ENCODE results near the gene EEF2KMT.
"Not testable (repeated sequence)": the region's sequence is repeated elsewhere in the genome, so short reads cannot be mapped to it uniquely, and the experiment has no call there.

The EEF2KMT gene

GRCh38 chr16:5097470-5098220, at the start of gene EEF2KMT:
EEF2KMT (minus strand) TSS chr16:5097795; CDS start chr16:5097739, 56 bp downstream.
- DNase-seq (ENCODE audit: low spot score): peak; percentile 99

DNA sequence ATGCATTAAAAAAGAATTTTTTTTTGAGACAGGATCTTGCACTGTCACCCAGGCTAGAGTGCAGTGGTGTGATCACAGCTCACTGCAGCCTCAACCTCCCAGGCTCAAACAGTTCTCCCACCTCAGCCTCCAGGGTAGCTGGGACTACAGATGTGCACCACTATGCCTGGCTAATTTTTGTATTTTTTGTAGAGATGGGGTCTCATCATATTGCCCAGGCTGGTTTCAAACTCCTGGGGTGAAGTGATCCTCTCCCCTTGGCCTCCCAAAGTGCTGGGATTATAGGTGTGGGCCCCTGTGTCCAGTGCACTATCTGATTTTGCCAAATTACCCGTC, 47.0 kb upstream of the EEF2KMT start:
- not testable (repeated sequence) for DNase-seq (ENCODE audit: low spot score)

DNA sequence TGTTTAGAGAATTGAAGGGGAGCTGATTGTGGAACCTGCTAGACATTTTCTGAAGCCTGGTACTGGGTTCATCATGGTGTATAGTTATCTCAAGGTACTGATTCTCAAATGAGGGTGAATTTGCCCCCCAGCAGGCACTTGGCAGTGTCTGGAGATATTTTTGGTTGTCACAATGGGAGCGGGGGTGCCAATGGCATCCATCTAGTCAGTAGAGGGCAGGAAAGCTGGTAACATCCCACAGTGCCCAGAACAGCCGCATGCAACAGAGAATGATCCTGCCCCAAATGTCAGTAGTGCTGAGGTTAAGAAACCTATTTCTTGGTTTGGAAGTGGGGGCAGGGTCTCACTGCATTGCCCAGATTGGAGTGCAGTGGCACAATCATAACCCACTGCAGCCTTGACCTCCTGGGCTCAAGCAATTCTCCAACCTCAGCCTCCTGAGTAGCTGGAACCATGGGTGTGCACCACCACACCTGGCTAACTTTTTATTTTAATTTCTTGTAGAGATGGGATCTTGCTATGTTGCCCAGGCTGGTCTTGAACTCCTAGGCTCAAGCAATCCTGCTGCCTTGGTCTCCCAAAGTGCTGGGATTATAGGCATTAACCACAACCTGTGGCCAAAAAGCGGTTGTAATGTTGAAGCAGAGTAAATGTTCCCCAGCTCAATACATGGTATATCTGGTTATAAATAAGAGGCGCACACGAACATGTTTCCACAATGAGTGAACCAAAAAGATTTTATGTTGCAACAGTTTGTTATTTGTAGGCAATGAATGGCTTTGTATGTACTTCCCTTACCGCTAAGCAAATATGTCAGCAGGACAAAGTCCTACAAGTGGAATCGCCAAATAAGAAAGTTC, 46.4 kb upstream of the EEF2KMT start:
- no peak for DNase-seq (ENCODE audit: low spot score)

GRCh38 chr16:5140151-5140550, 42.6 kb upstream of the EEF2KMT start:
- not testable (repeated sequence) for DNase-seq (ENCODE audit: low spot score)

DNA sequence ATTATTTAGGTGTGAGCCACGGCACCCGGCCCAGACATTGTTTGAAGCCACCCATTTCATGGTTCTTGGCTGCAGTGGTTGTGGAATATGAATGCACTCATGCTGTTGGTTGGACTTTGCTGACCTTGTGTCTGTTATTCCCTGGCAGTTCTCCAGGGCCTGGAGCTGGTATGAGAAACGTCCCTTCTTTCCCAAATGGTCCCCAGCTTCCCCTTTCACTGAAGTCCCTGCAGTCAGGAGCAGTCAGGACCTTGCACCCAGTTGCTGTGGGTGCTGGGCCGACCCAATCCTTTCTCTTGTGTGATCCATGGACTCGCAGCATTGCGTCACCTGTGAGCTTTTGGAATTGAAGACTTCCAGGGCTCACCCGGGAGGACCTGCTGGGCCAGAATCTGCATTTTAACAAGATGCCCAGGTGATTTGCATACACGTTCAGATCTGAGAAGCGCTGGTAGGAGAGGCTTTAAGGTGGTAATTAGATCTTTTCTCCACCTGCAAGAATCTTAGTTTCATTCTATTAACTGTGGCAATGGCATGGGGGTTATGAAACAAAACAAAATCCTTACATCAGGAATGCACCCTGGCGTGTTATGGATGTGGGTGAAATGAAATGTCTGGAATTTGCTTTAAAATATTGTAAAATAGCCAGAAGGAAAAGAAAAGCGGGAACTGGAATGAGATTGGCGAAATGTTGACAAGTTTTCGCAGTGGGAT, 37.3 kb upstream of the EEF2KMT start:
- DNase-seq (ENCODE audit: low spot score): not testable (repeated sequence)

- DNase-seq (ENCODE audit: low spot score): not testable (repeated sequence)
Measured at GRCh38 chr16:5132915-5133600, 35.5 kb upstream of the EEF2KMT start.

GRCh38 chr16:5131467-5132004, 33.9 kb upstream of the EEF2KMT start:
- DNase-seq (ENCODE audit: low spot score): not testable (repeated sequence)

DNA sequence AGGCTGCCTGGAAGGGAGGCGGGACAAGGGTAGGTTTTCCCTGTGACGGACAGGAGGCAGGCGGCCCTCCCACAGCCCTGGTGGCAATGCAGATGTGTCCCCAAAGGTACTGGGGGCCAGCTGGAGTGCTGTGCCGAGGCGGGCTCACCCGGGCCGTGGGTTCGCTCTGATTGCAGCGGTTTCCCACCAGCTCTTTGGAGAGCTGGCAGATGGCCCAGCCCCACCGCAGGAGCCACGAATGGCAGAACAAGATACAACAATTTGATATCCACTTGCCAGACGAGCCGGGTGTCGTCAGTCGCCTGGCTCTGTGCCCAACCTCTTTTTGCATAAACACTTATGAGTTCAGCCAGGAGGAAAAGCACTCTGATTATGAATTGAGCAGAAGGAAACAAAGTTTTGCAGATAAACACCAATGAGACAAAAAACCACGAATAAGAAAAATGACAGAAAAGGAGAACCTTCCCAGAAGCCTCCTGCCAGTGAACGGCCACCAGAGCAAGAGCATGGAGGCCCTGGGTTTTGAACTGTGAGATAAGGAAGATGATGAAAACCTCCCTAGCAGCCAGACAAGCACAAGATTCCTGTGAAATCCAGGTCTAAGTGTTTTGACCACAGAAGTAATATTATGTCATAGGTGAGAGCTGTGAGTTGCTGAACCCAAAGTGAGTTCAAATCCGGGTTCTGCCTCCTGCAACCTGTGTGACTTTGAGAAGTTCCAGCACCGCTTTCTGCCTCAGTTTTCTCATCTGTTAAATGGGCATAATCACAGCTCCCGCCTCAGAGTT, 19.9 kb upstream of the EEF2KMT start:
- DNase-seq (ENCODE audit: low spot score): not testable (repeated sequence)

- DNase-seq (ENCODE audit: low spot score): not testable (repeated sequence)
Measured at GRCh38 chr16:5116780-5117295, 19.2 kb upstream of the EEF2KMT start.

DNA sequence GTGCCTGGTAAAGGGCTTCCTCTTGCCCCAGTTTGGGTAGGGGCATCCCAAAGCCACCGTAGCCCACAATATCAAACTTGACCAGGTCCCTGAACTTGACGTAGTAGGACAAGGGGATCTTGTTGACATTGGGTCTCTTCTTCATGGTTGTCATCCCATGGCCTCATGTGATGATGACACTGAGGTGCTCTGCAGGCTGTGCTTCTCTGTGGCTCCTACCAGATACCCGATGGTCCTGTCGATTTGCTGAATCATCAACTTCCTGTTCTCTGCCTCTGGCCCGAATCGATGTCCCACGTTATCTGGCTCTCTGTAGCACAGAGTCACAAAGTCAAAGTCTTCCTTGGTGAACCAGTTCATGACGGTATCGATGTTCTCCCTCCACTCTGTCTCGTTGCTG, 13.3 kb upstream of the EEF2KMT start:
- not testable (repeated sequence) for DNase-seq (ENCODE audit: low spot score)

DNA sequence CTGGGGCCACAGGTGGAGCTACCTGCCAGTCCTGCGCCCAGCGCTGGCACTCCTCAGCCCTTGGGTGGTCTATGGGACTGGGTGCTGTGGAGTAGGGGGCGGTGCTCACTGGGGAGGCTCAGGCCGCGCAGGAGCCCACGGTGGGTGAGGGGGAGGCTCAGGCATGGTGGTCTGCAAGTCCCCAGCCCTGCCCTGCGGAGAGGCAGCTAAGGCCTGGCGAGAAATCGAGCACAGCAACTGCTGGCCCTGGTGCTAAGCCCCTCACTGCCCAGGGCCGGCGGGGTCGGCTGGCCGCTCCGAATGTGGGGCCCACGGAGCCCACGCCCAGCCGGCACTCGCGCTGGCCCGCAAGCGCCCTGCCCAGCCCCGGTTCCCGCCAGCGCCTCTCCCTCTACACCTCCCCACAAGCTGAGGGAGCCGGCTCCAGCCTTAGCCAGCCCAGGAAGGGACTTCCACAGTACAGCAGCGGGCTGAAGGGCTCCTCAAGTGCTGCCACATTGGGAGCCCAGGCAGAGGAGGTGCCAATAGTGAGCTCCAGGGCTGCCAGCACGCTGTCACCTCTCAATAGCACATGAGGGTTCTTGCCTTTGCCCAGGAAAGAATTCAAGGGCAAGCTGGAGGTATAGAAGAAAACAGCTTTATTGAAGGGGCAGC, 11.0 kb upstream of the EEF2KMT start:
- no peak for DNase-seq (ENCODE audit: low spot score)

GRCh38 chr16:5105039-5105438, 7.4 kb upstream of the EEF2KMT start:
- not testable (repeated sequence) for DNase-seq (ENCODE audit: low spot score)

DNA sequence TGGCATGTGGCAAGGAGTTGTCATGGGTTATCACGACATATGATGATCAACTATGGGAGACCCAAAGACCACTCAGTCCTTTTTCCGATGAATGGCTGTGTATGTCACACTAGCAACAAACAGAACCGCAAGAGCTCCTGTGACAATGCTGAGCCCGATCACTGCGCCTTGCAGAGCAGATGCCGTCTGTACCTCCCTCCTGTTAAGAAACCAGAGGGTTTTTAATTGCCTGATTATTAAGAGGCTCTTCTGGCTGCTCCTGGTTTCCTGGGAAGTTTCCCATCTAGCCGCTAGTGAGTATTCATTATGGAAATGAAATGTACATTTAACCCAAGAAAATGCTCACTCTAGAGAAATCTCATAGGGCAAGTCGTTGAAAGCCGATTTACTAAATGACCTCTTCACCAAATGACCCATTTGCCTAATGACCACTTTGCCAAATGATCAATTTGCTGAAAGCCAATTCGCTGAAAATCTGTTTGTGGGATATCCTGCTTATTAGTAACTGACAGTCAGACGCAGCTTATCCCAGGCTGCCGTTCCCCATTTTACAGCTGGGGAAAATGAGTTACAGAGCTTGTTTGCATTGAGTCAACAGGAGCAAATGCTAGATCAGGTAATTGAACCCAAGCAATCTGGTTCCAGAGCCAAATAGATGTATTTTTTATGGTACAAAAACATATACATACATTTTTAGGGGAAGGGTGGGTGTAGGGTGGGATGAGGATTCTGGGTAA, 5.9 kb upstream of the EEF2KMT start:
- not testable (repeated sequence) for DNase-seq (ENCODE audit: low spot score)

GRCh38 chr16:5099174-5099573, 1.6 kb upstream of the EEF2KMT start:
- not testable (repeated sequence) for DNase-seq (ENCODE audit: low spot score)

- not testable (repeated sequence) for DNase-seq (ENCODE audit: low spot score)
Measured at GRCh38 chr16:5098221-5099159, 895 bp upstream of the EEF2KMT start.

- DNase-seq (ENCODE audit: low spot score): peak; percentile 42
Measured at GRCh38 chr16:5097061-5097469, 530 bp downstream of the EEF2KMT start.

DNA sequence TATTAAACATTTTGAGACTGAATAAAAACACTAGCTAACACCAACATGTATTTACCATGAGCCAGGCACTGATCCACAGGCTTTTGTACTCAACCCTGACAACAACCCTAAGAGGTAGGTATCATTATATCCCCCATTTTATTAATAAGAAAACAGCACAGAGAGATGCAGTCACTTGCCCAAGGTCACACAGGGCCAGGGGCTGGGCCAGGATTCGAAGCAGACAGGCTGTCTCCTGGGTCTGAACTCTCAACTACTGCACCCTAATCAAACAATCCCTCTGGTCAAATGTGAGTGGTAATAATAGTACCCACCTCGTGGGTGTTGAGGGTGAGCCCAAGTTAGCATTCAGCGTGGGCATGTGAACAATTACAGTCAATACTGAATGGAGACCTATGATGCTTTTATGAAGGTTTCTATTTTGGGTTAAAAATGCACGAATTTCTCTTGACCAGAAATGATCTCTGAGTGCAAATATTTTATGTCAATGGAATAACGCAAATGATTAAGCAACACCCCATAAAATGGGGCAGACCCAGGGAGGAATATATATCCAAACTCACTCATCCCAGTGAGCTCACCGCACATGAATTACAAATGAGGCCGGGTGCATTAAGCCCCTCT, 1.0 kb downstream of the EEF2KMT start:
- not testable (repeated sequence) for DNase-seq (ENCODE audit: low spot score)
